ENCODE data around the gene DGKQ. TPM values are rescaled to one million over a fixed set of nuclear protein-coding genes. Genes with fewer than 3 reads are reported as not detected.
A peak's percentile ranks its signal among the peaks of the same experiment; 100 is the strongest.

Gene DGKQ
- total and polyA plus RNA-seq, 11 donors, result 2.6 to 7.3 (median 4.1) TPM

DNA sequence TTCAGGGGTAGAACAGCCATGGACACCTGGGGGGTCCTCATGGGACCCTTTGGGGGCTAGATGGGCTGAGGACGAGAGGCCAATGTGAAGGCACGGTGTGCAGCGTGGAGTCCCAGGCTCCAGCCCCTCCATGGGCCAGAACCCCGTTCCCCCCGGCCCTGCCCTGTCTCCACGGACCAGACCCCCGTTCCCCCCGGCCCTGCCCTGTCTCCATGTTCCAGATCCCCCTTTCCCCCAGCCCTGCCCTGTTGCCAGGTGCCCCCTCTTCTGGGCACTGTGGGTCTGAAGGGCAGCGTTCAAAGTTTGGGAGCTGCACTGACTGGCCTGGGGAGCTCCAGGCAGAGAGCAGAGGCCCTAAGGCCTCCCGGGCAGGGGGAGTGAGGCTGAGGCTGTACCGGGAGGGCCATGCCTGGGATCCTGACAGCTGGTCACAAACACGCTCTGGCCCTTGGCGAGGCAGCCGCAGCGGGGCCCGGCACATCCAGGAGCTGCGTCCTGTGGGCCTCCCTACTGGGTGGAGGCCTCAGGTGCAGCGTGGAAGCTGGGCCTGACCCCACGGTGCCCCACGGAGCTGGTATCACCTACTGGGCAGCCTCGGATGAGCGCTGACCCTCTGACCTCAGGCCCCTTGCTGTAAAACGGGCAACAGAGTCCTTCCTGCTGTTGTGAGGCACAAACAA is 8.9 kb downstream of the DGKQ start:
- no peaks in the 10 kb centered on the region for H3K9me3 ChIP-seq
- intact Hi-C loops (cut with DNase I), result no loop called here
- H3K4me1 ChIP-seq, result peaks cover 0 to 12% (median 0%) of the 10 kb centered on the region in 12 donors
- H3K36me3 ChIP-seq, result peaks cover 0 to 67% (median 10%) of the 10 kb centered on the region in 9 donors
- peaks cover 0 to 13% (median 0%) of the 10 kb centered on the region in 9 donors for H3K27me3 ChIP-seq
- H3K4me3 ChIP-seq, result no peak overlapping the region
- TF ChIP-seq POLR2A (IDR thresholded peaks at IDR 0.05), result no peak
- TF ChIP-seq, protein P1, sequence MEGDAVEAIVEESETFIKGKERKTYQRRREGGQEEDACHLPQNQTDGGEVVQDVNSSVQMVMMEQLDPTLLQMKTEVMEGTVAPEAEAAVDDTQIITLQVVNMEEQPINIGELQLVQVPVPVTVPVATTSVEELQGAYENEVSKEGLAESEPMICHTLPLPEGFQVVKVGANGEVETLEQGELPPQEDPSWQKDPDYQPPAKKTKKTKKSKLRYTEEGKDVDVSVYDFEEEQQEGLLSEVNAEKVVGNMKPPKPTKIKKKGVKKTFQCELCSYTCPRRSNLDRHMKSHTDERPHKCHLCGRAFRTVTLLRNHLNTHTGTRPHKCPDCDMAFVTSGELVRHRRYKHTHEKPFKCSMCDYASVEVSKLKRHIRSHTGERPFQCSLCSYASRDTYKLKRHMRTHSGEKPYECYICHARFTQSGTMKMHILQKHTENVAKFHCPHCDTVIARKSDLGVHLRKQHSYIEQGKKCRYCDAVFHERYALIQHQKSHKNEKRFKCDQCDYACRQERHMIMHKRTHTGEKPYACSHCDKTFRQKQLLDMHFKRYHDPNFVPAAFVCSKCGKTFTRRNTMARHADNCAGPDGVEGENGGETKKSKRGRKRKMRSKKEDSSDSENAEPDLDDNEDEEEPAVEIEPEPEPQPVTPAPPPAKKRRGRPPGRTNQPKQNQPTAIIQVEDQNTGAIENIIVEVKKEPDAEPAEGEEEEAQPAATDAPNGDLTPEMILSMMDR (IDR thresholded peaks at IDR 0.05), result no peak
- ATAC-seq (no peak), DNase-seq (peak in 2 of 5 donors; percentile 24 to 53)
- H3K27ac ChIP-seq, result no peak overlapping the region
- WGBS, 4 donors, result 84 to 94% (median 93%) methylated on average over 4 to 23 of the region's 23 CpGs

DNA sequence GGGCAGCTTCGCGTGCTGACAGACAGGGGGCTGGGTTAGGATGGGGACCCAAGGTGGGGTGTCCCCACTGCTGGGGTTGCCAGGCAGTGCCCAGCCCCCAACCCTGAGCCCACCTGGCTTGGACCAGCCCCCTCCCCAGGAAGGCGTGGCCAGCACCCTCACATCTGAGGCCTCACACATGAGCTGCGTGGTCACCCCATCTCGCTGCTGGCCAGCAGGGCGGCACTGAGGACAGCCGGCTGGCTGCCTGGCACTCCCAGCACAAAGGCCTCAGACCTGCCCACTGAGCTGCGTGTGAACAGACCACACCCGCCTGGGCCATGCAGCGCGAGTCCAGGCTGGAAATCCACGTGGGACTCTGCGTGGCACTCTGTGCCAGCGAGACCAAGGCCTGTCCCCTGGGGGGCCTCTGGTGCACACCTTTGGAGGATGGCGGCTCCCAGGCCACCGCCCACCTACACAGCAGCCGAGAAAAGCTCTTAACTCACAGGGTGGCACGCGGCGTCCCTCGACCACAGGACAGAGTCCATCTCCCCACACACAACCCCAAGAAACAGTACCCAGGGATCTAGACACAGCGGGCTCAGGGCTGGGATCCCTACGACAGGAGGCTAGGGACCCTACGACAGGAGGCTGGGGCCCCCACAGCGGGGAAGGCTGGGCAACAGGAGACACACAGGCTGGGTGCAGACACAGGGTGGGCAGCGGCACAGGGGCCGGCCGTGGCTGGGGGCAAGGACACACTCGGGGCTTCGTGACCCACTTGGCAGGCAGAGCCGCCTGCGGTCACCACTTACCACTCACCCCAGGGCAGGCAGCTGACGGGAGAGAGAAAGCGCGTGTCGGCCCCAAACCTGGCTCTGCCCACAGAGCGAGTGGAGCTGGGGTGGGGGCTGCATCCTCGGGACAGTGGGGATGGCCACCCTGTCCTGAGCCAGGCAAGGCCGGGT is 9.8 kb downstream of the DGKQ start:
- WGBS, 4 donors, result 94 to 96% (median 95%) methylated on average over 22 to 39 of the region's 39 CpGs
- Histone ChIP-seq H3K36me3 (peaks cover 0 to 75% (median 10%) of the 10 kb centered on the region in 9 donors), H3K4me3 (no peak overlapping the region), H3K27me3 (peaks cover 0 to 11% (median 0%) of the 10 kb centered on the region in 9 donors), H3K27ac (no peak overlapping the region), H3K4me1 (peaks cover 0 to 12% (median 0%) of the 10 kb centered on the region in 12 donors), H3K9me3 (no peaks in the 10 kb centered on the region)
- DNase-seq (peak in 1 of 5 donors; percentile 61), ATAC-seq (no peak)
- no peak for TF ChIP-seq POLR2A (IDR thresholded peaks at IDR 0.05)
- TF ChIP-seq, protein P1 (IDR thresholded peaks at IDR 0.05), result no peak
- intact Hi-C loops (cut with DNase I), result no loop called here

DNA sequence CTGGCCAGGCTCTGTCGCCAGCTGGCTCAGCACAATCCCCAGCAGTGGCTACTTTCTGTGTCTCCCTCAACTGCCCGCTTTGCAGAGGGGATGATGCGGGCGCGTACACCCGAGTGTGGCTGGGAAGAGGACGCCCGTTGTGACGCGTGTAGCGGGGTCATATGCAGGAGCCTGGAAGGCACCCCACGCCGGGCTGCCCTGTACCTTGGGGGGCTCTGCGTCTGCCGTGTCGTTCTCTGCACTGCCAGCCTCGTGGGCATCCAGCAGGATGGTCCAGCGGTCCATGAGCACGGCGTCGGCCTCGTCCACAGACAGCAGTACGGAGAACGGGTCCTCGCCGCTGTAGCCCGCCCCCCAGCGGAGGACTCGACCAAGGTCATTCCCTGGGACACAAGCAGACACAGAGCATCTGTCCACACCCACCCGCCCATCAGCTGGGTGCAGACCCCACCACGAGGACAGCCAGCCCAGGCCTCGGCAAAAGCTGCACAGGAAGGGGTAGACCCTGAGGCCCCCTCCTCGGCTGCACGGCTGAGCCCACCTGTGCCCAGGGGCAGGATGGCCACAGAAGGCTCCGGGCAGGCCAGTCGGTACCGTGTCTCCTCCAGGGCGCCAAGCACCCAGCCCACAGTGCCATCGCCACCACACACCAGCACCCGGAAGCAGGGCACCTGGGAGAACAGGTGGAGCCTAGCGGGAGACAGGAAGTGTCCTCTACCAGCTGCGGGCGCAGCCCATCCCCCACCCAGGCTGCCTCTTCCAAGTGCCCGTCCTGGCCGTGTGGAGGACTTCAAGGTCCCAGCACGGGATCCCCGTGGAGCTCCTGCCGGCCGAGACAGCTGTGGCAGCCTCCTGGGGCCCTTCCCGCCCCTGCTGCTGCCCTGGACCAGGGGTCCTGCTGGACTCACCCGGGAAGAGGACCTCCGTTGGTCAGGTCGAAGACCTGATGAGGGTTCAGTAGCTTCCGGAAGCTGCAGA is 10.8 kb downstream of the DGKQ start:
- ATAC-seq (no peak), DNase-seq (peak in 1 of 5 donors; percentile 64)
- 92 to 94% (median 93%) methylated on average over 25 to 54 of the region's 54 CpGs for WGBS, 4 donors
- Histone ChIP-seq H3K4me3 (no peak overlapping the region), H3K27ac (no peak overlapping the region), H3K27me3 (peaks cover 0 to under 1% (median 0%) of the 10 kb centered on the region in 9 donors), H3K4me1 (peaks cover 0 to 3% (median 0%) of the 10 kb centered on the region in 12 donors), H3K9me3 (no peaks in the 10 kb centered on the region), H3K36me3 (peaks cover 0 to 85% (median 13%) of the 10 kb centered on the region in 9 donors)
- TF ChIP-seq POLR2A (IDR thresholded peaks at IDR 0.05), result no peak
- intact Hi-C loops (cut with DNase I), result no loop called here
